OCI-LY7 (cell line): Measurements from ENCODE around the gene MAST2. TPM values are rescaled to one million over a fixed set of nuclear protein-coding genes. Genes with fewer than 3 reads are reported as not detected.
"Not testable (repeated sequence)": the region's sequence is repeated elsewhere in the genome, so short reads cannot be mapped to it uniquely, and the experiment has no call there.

Source experiments
- BruUV-seq: library from RNA; stranded (reverse); fragments of 400-500 nt; replicated peaks from 2 replicates; lab custom pipeline; 2021; lab: Mats Ljungman, UMichigan
- CTCF ChIA-PET: fragments of 300-600 bp; sonication (Branson Sonifier 250); formaldehyde crosslinking; loops from one replicate; lab custom pipeline; 2022; ENCODE audit warnings: antibody characterized with exemption; ENCODE audit not compliant: unreplicated experiment; lab: Charles Lee
- POLR2A ChIA-PET: fragments of 300-600 bp; sonication (Branson Sonifier 250); formaldehyde crosslinking; loops from one replicate; lab custom pipeline; 2022; ENCODE audit warnings: antibody characterized with exemption; lab: Charles Lee
- DNase-seq: peaks from one replicate; pipeline ENCODE4 v3.0.0-alpha.2; 2015; ENCODE audit warnings: low spot score
- H2AFZ ChIP-seq: fragments of 200-600 bp; sonication (generic), shearing (Covaris generic); 2 replicates; pipeline ENCODE4 v1.6.1; 2014; ENCODE audit warnings: mild to moderate bottlenecking, antibody characterized with exemption, low read length, moderate library complexity
- H3K27ac ChIP-seq: fragments of 200-600 bp; sonication (generic); 2 replicates; pipeline ENCODE4 v1.5.1; 2014; ENCODE audit warnings: mixed run types, low read depth, mild to moderate bottlenecking, moderate library complexity, low read length, inconsistent platforms; ENCODE audit not compliant: poor library complexity, severe bottlenecking
- H3K36me3 ChIP-seq: fragments of 200-600 bp; sonication (generic); 2 replicates; pipeline ENCODE4 v1.6.1; 2014; ENCODE audit warnings: mild to moderate bottlenecking, antibody characterized with exemption, low read length, moderate library complexity, mixed read lengths; ENCODE audit not compliant: insufficient read depth
- H3K4me1 ChIP-seq: fragments of 200-600 bp; sonication (generic); 2 replicates; pipeline ENCODE4 v1.5.1; 2014; ENCODE audit warnings: mild to moderate bottlenecking, low read length; ENCODE audit not compliant: insufficient read depth, poor library complexity, severe bottlenecking
- H3K4me2 ChIP-seq: fragments of 200-600 bp; sonication (generic); 2 replicates; pipeline ENCODE4 v1.6.1; 2014; ENCODE audit warnings: mild to moderate bottlenecking, low read length
- H3K4me3 ChIP-seq: fragments of 200-600 bp; sonication (generic); 2 replicates; pipeline ENCODE4 v1.5.1; 2014; ENCODE audit warnings: mild to moderate bottlenecking, low read depth, low read length; ENCODE audit not compliant: poor library complexity, severe bottlenecking
- H3K79me2 ChIP-seq: fragments of 200-600 bp; sonication (generic); 2 replicates; pipeline ENCODE4 v1.6.1; 2016; ENCODE audit warnings: low read depth, mild to moderate bottlenecking, low read length, moderate library complexity, mixed read lengths; ENCODE audit not compliant: insufficient read depth
- H3K9me2 ChIP-seq: fragments of 200-600 bp; sonication (generic); 2 replicates; pipeline ENCODE4 v1.6.1; 2016; ENCODE audit warnings: mild to moderate bottlenecking, low read length, mixed read lengths; ENCODE audit not compliant: insufficient read depth
- H3K9me3 ChIP-seq: fragments of 200-600 bp; sonication (generic); 2 replicates; pipeline ENCODE4 v1.6.1; 2014; ENCODE audit warnings: mild to moderate bottlenecking, mixed run types, low read length, mixed read lengths
- H4K20me1 ChIP-seq: fragments of 200-600 bp; sonication (generic); 2 replicates; pipeline ENCODE4 v1.6.1; 2014; ENCODE audit warnings: mild to moderate bottlenecking, antibody characterized with exemption, low read length, moderate library complexity, mixed read lengths; ENCODE audit not compliant: insufficient read depth
- EZH2phosphoT487 ChIP-seq: fragments of 200-600 bp; sonication (generic); IDR thresholded peaks from 2 replicates; pipeline ENCODE4 v1.6.1; 2018; ENCODE audit warnings: low read depth, borderline replicate concordance, mild to moderate bottlenecking, mixed run types, antibody characterized with exemption, low read length, moderate library complexity, mixed read lengths
- intact Hi-C: fragments of 100-400 bp; cut with micrococcal nuclease; formaldehyde crosslinking; loops from one replicate; pipeline ENCODE4 v1.10.0; 2022; ENCODE audit not compliant: unreplicated experiment
- total RNA-seq, 2 experiments: library from RNA; depleted of rRNA in 1 of 2; stranded (reverse); fragments of >200 nt in 1 of 2; shearing (Covaris generic) in 1 of 2; gene quantifications; 2 replicates each; pipeline ENCODE4 v1.2.3, GENCODE V29; 2014 to 2022
- TF ChIP-seq, protein P1 (sequence below): fragments of 200-600 bp; sonication (generic); conservative IDR thresholded peaks from 2 replicates; pipeline ENCODE4 v1.5.1; 2014; ENCODE audit warnings: mild to moderate bottlenecking, antibody characterized with exemption, low read length, moderate library complexity, mixed read lengths

The MAST2 gene
- total RNA-seq, 2 experiments from 2014 or later = 32.1 to 67.2 TPM

- Histone ChIP-seq H3K4me3 (peak overlapping the region; percentile 55), H3K9me2 (no peaks in the 10 kb centered on the region), H3K4me2 (peak overlapping the region; percentile 78), H3K27ac (peak overlapping the region; percentile 96), H3K36me3 (peaks cover 19% of the 10 kb centered on the region), H3K9me3 (peaks cover 8% of the 10 kb centered on the region; the same call in 1 of the 2 replicates), H3K79me2 (peaks cover 85% of the 10 kb centered on the region), H4K20me1 (no peaks in the 10 kb centered on the region), H3K4me1 (peaks cover 89% of the 10 kb centered on the region), H2AFZ (no peak overlapping the region)
- DNase-seq = peak; percentile 83
- intact Hi-C loops = loop anchor here (2.0 to 5.0 kb wide), 2 partner anchors 90 to 258 kb away; partner anchors contain the start of genes IPP and NASP
- TF ChIP-seq, protein P1, sequence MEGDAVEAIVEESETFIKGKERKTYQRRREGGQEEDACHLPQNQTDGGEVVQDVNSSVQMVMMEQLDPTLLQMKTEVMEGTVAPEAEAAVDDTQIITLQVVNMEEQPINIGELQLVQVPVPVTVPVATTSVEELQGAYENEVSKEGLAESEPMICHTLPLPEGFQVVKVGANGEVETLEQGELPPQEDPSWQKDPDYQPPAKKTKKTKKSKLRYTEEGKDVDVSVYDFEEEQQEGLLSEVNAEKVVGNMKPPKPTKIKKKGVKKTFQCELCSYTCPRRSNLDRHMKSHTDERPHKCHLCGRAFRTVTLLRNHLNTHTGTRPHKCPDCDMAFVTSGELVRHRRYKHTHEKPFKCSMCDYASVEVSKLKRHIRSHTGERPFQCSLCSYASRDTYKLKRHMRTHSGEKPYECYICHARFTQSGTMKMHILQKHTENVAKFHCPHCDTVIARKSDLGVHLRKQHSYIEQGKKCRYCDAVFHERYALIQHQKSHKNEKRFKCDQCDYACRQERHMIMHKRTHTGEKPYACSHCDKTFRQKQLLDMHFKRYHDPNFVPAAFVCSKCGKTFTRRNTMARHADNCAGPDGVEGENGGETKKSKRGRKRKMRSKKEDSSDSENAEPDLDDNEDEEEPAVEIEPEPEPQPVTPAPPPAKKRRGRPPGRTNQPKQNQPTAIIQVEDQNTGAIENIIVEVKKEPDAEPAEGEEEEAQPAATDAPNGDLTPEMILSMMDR = no peak
- TF ChIP-seq EZH2phosphoT487 = no peak
- ChIA-PET CTCF (no interaction called here), POLR2A (interaction anchor here (0.9 to 2.8 kb wide), 5 partner anchors 13 to 154 kb away, joined by 3 to 17 read pairs (median 4); partner anchors contain the start of gene GPBP1L1)
- no TSS peak for BruUV-seq
These were observed 37.3 kb downstream of the MAST2 start for GRCh38 chr1:45840704-45841103.

DNA sequence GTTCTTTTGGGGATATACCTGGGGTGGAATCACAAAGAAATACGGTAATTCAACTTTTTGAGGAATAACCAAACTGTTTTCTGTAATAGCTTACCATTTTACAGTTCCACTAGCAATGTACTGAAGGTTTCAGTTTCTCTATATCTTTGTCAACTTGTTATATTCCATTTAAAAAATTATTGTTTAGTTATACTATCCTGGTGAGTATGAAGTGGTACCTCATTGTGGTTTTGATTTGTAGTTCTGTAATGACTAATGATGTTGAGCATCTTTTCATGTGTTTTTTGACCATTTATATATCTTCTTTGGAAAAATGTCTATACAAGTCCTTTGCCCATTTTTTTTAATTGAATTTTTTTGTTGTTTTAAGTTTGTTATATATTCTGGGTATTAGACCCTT, 39.4 kb downstream of the MAST2 start:
- Histone ChIP-seq H3K9me2 (no peaks in the 10 kb centered on the region), H3K4me1 (peaks cover 68% of the 10 kb centered on the region), H3K9me3 (0 out of 2 replicates have a peak, but pooled peaks cover 1% of the 10 kb centered on the region), H3K4me2 (peak overlapping the region; percentile 78), H4K20me1 (no peaks in the 10 kb centered on the region), H3K27ac (peak overlapping the region; percentile 96), H3K4me3 (peak overlapping the region; percentile 8), H2AFZ (no peak overlapping the region), H3K36me3 (peaks cover 19% of the 10 kb centered on the region), H3K79me2 (peaks cover 83% of the 10 kb centered on the region)
- POLR2A ChIA-PET = interaction anchor here (0.6 to 1.4 kb wide), 3 partner anchors 32 to 232 kb away, joined by 3 to 7 read pairs (median 5); no protein-coding TSS in a partner anchor
- no peak for TF ChIP-seq EZH2phosphoT487
- TF ChIP-seq, protein P1 = no peak
- BruUV-seq = no TSS peak
- CTCF ChIA-PET = no interaction called here
- DNase-seq = no peak
- intact Hi-C loops = loop anchor here (1.0 to 5.0 kb wide), 4 partner anchors 38 to 260 kb away; partner anchors contain the start of genes GPBP1L1 and NASP

DNA sequence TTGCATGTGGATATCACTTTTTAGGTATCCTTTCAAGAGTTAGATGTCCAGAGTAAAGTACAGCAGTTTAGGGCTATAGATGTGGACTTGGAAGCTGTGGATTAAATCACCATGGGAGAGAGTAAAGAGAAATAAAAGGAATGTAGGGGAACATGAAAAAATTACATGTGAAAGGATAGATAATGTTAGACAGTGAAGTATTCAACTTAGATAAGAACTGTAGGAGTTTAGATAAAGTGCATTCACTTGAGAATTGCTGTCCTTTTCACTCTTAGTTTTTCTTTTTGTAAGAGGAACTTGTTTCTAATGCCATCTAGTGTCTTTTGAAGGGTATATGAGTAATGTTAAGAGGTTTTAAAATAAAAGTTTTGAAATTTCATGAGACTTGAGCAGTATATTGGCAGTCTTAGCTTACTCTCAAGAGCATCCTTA, 40.1 kb downstream of the MAST2 start:
- Histone ChIP-seq H4K20me1 (no peaks in the 10 kb centered on the region), H3K4me2 (peak overlapping the region; percentile 78), H3K4me1 (peaks cover 61% of the 10 kb centered on the region), H3K36me3 (peaks cover 24% of the 10 kb centered on the region), H2AFZ (no peak overlapping the region), H3K79me2 (peaks cover 76% of the 10 kb centered on the region), H3K9me3 (no peaks in the 10 kb centered on the region), H3K9me2 (no peaks in the 10 kb centered on the region), H3K27ac (peak overlapping the region; percentile 96), H3K4me3 (peak overlapping the region; percentile 8)
- peak; percentile 61 for DNase-seq
- ChIA-PET POLR2A (interaction anchor here (0.6 to 1.5 kb wide), 4 partner anchors 180 to 380 kb away, joined by 3 to 7 read pairs (median 4); no protein-coding TSS in a partner anchor), CTCF (interaction anchor here (0.5 to 1.0 kb wide), 2 partner anchors 39 to 272 kb away, joined by 3 to 4 read pairs; no protein-coding TSS in a partner anchor)
- BruUV-seq = no TSS peak
- TF ChIP-seq, protein P1 = peak; percentile 87
- TF ChIP-seq EZH2phosphoT487 = no peak
- intact Hi-C loops = loop anchor here (1.0 to 5.0 kb wide), 4 partner anchors 39 to 261 kb away; partner anchors contain the start of genes GPBP1L1 and NASP

GRCh38 chr1:45844000-45844399, 40.6 kb downstream of the MAST2 start:
- Histone ChIP-seq H3K36me3 (peaks cover 24% of the 10 kb centered on the region), H3K79me2 (peaks cover 71% of the 10 kb centered on the region), H3K4me1 (peaks cover 56% of the 10 kb centered on the region), H3K4me2 (peak overlapping the region; percentile 78; the same call in 1 of the 2 replicates)
- not testable (repeated sequence) for H2AFZ ChIP-seq, H3K27ac ChIP-seq, H3K9me2 ChIP-seq, BruUV-seq, H4K20me1 ChIP-seq, DNase-seq, H3K9me3 ChIP-seq, H3K4me3 ChIP-seq
- POLR2A ChIA-PET = interaction anchor here (0.6 to 1.5 kb wide), 2 partner anchors 324 to 380 kb away, joined by 4 to 5 read pairs; no protein-coding TSS in a partner anchor
- CTCF ChIA-PET = interaction anchor here (0.5 to 1.0 kb wide), 2 partner anchors 39 to 272 kb away, joined by 3 to 4 read pairs; no protein-coding TSS in a partner anchor
- intact Hi-C loops = loop anchor here (1.0 to 5.0 kb wide), 4 partner anchors 39 to 262 kb away; partner anchors contain the start of genes GPBP1L1 and NASP
